GM06990 (cell line): ENCODE data around the gene OTUD5.

ENCODE experiments used
- DNase-seq: peaks from one replicate; pipeline ENCODE4 v3.0.0-alpha.2; 2011; ENCODE audit not compliant: insufficient read length; ENCODE audit errors: extremely low read depth
- H3K27me3 ChIP-seq: replicated peaks from 2 replicates; pipeline ENCODE4 v1.6.0; 2011; ENCODE audit warnings: low read length; ENCODE audit not compliant: control insufficient read depth, insufficient read depth
- H3K36me3 ChIP-seq: 2 replicates; pipeline ENCODE4 v1.5.1; 2011; ENCODE audit warnings: low read length; ENCODE audit not compliant: control insufficient read depth, insufficient read depth
- H3K4me3 ChIP-seq: replicated peaks from 2 replicates; pipeline ENCODE4 v1.5.1; 2011; ENCODE audit warnings: low read depth, mild to moderate bottlenecking, control low read depth, low read length
- CTCF ChIP-seq: IDR thresholded peaks from 2 replicates; pipeline ENCODE4 v1.5.1; 2011; ENCODE audit warnings: low read length, control low read depth, mild to moderate bottlenecking, inconsistent platforms; ENCODE audit not compliant: insufficient read depth, poor library complexity, severe bottlenecking

Gene OTUD5

GRCh38 chrX:48965959-48966358 is 8.6 kb upstream of the OTUD5 start:
- Histone ChIP-seq H3K4me3 (no peak overlapping the region), H3K36me3 (no peaks in the 10 kb centered on the region; the same call in 1 of the 2 replicates), H3K27me3 (no peaks in the 10 kb centered on the region)
- TF ChIP-seq CTCF, result no peak
- DNase-seq, result no peak

- Histone ChIP-seq H3K27me3 (no peaks in the 10 kb centered on the region), H3K4me3 (no peak overlapping the region), H3K36me3 (no peaks in the 10 kb centered on the region; the same call in 1 of the 2 replicates)
- DNase-seq, result no peak
- no peak for TF ChIP-seq CTCF
These were observed 4.2 kb upstream of the OTUD5 start for GRCh38 chrX:48961585-48962091.

GRCh38 chrX:48960291-48960690 is 2.9 kb upstream of the OTUD5 start:
- Histone ChIP-seq H3K36me3 (no peaks in the 10 kb centered on the region; the same call in 1 of the 2 replicates), H3K4me3 (no peak overlapping the region), H3K27me3 (no peaks in the 10 kb centered on the region)
- DNase-seq, result no peak
- no peak for TF ChIP-seq CTCF

- TF ChIP-seq CTCF, result no peak
- Histone ChIP-seq H3K4me3 (peak overlapping the region; percentile 49), H3K36me3 (no peaks in the 10 kb centered on the region; the same call in none of the 2 replicates), H3K27me3 (no peaks in the 10 kb centered on the region)
- DNase-seq, result no peak
These were observed 1.3 kb upstream of the OTUD5 start for GRCh38 chrX:48958635-48959094.

GRCh38 chrX:48957827-48958634 is 624 bp upstream of the OTUD5 start:
- TF ChIP-seq CTCF, result no peak
- Histone ChIP-seq H3K4me3 (peak overlapping the region; percentile 71), H3K27me3 (no peaks in the 10 kb centered on the region), H3K36me3 (no peaks in the 10 kb centered on the region; the same call in none of the 2 replicates)
- DNase-seq, result peak; percentile 97
